Neural progenitor cell (in vitro differentiated cells): ENCODE data around the gene SLC23A1. TPM values are rescaled to one million over a fixed set of nuclear protein-coding genes. Genes with fewer than 3 reads are reported as not detected.

ENCODE experiments used
- DNase-seq: peaks from one replicate; pipeline ENCODE4 v3.0.0-alpha.2; 2016; ENCODE audit warnings: low spot score
- H2AFZ ChIP-seq: fragments of 200-600 bp; sonication (generic); replicated peaks from 2 replicates; pipeline ENCODE4 v1.6.1; 2016; ENCODE audit warnings: antibody characterized with exemption
- H3F3A ChIP-seq: fragments of 200-600 bp; sonication (generic); 2 replicates; pipeline ENCODE4 v1.6.1; 2016; ENCODE audit warnings: antibody characterized with exemption, low read depth
- H3K27ac ChIP-seq: fragments of 200-600 bp; sonication (generic); 2 replicates; pipeline ENCODE4 v1.5.1; 2016; ENCODE audit warnings: mild to moderate bottlenecking
- H3K27me3 ChIP-seq: fragments of 200-600 bp; sonication (generic); 2 replicates; pipeline ENCODE4 v1.6.1; 2016; ENCODE audit warnings: mild to moderate bottlenecking, moderate library complexity
- H3K36me3 ChIP-seq: fragments of 200-600 bp; sonication (generic); 2 replicates; pipeline ENCODE4 v1.5.1; 2016
- H3K4me1 ChIP-seq: fragments of 200-600 bp; sonication (generic); 2 replicates; pipeline ENCODE4 v1.6.1; 2016; ENCODE audit warnings: mixed run types
- H3K4me2 ChIP-seq: fragments of 200-600 bp; sonication (generic); 2 replicates; pipeline ENCODE4 v1.6.1; 2016
- H3K4me3 ChIP-seq: fragments of 200-600 bp; sonication (generic); 2 replicates; pipeline ENCODE4 v1.5.1; 2016
- H3K79me2 ChIP-seq: fragments of 200-600 bp; sonication (generic); 2 replicates; pipeline ENCODE4 v1.6.1; 2016; ENCODE audit warnings: low read depth
- H3K9ac ChIP-seq: fragments of 200-600 bp; sonication (generic); 2 replicates; pipeline ENCODE4 v1.6.1; 2016
- H3K9me3 ChIP-seq: fragments of 200-600 bp; sonication (generic); 2 replicates; pipeline ENCODE4 v1.5.1; 2016; ENCODE audit warnings: low read depth
- H4K20me1 ChIP-seq: fragments of 200-600 bp; sonication (generic); 2 replicates; pipeline ENCODE4 v1.6.1; 2016; ENCODE audit warnings: low read depth
- H3K27ac Mint-ChIP-seq: 3 replicates; pipeline ENCODE4 v1.8.0; 2021; ENCODE audit warnings: mixed read lengths
- H3K27me3 Mint-ChIP-seq: 2 replicates; pipeline ENCODE4 v1.8.0; 2022; ENCODE audit warnings: low read depth, mild to moderate bottlenecking, inconsistent platforms, moderate library complexity, mixed read lengths; ENCODE audit not compliant: insufficient read depth
- H3K36me3 Mint-ChIP-seq: 3 replicates; pipeline ENCODE4 v1.8.0; 2021; ENCODE audit warnings: mixed read lengths
- H3K4me1 Mint-ChIP-seq: 3 replicates; pipeline ENCODE4 v1.8.0; 2021; ENCODE audit warnings: mixed read lengths
- H3K4me3 Mint-ChIP-seq: 3 replicates; pipeline ENCODE4 v1.8.0; 2021; ENCODE audit warnings: mild to moderate bottlenecking, moderate library complexity, mixed read lengths
- H3K9me3 Mint-ChIP-seq: 3 replicates; pipeline ENCODE4 v1.8.0; 2020; ENCODE audit warnings: mixed read lengths
- CTCF ChIP-seq: fragments of 200-600 bp; sonication (generic); IDR thresholded peaks from 2 replicates; pipeline ENCODE4 v1.5.1; 2017; ENCODE audit warnings: antibody characterized with exemption, mild to moderate bottlenecking
- EZH2 ChIP-seq: fragments of 200-600 bp; sonication (generic); IDR thresholded peaks from 2 replicates; pipeline ENCODE4 v1.6.1; 2017; ENCODE audit warnings: antibody characterized with exemption, mild to moderate bottlenecking, moderate library complexity
- EZH2phosphoT487 ChIP-seq: fragments of 200-600 bp; sonication (generic); IDR thresholded peaks from 2 replicates; pipeline ENCODE4 v1.6.1; 2017; ENCODE audit warnings: antibody characterized with exemption
- total RNA-seq: library from RNA; depleted of rRNA; stranded (reverse); fragments of >200 nt; gene quantifications from 2 replicates; pipeline ENCODE4 v1.2.3, GENCODE V29; 2015; ENCODE audit warnings: low replicate concordance

The SLC23A1 gene
- total RNA-seq, 1 donor from 2014 or later: not detected

- H3K79me2 ChIP-seq: no peaks in the 10 kb centered on the region
- DNase-seq: no peak
- no peak overlapping the region for H3K4me3 Mint-ChIP-seq
- H4K20me1 ChIP-seq: no peaks in the 10 kb centered on the region
- no peak overlapping the region for H3K4me2 ChIP-seq
- peaks cover 6% of the 10 kb centered on the region for H3K4me1 ChIP-seq
- H3K9me3 ChIP-seq: no peaks in the 10 kb centered on the region
- H3K4me3 ChIP-seq: no peak overlapping the region
- peaks cover 32% of the 10 kb centered on the region for H3K4me1 Mint-ChIP-seq
- no peaks in the 10 kb centered on the region for H3K36me3 ChIP-seq
- no peak overlapping the region for H3K9ac ChIP-seq
- peaks cover 11% of the 10 kb centered on the region for H3K36me3 Mint-ChIP-seq
- peaks cover 24% of the 10 kb centered on the region for H3F3A ChIP-seq
- H3K27ac ChIP-seq: no peak overlapping the region
- H3K27ac Mint-ChIP-seq: no peak overlapping the region
- TF ChIP-seq EZH2phosphoT487: no peak
- H3K27me3 Mint-ChIP-seq: no peaks in the 10 kb centered on the region
- no peak overlapping the region for H2AFZ ChIP-seq
- H3K9me3 Mint-ChIP-seq: no peaks in the 10 kb centered on the region
- no peaks in the 10 kb centered on the region for H3K27me3 ChIP-seq
Observed at GRCh38 chr5:139401546-139401945, 18.4 kb upstream of the SLC23A1 start.

- Histone ChIP-seq H3K27me3 (peaks cover 18% of the 10 kb centered on the region), H3K4me2 (no peak overlapping the region), H3K9ac (no peak overlapping the region), H3K79me2 (no peaks in the 10 kb centered on the region), H3F3A (peaks cover 33% of the 10 kb centered on the region), H3K27ac (no peak overlapping the region), H4K20me1 (no peaks in the 10 kb centered on the region), H3K4me3 (no peak overlapping the region), H3K9me3 (no peaks in the 10 kb centered on the region), H3K4me1 (peaks cover 10% of the 10 kb centered on the region), H3K36me3 (no peaks in the 10 kb centered on the region), H2AFZ (no peak overlapping the region)
- Mint-ChIP-seq H3K4me3 (no peak overlapping the region), H3K36me3 (peaks cover 15% of the 10 kb centered on the region), H3K27me3 (peaks cover 8% of the 10 kb centered on the region), H3K27ac (no peak overlapping the region), H3K4me1 (peaks cover 28% of the 10 kb centered on the region), H3K9me3 (no peaks in the 10 kb centered on the region)
- DNase-seq: no peak
- no peak for TF ChIP-seq EZH2
- TF ChIP-seq EZH2phosphoT487: no peak
- TF ChIP-seq CTCF: no peak
Observed at GRCh38 chr5:139399501-139400121, 16.5 kb upstream of the SLC23A1 start.

GRCh38 chr5:139397921-139398320, 14.8 kb upstream of the SLC23A1 start:
- peaks cover 35% of the 10 kb centered on the region for H3K27me3 ChIP-seq
- no peak overlapping the region for H2AFZ ChIP-seq
- H3K27me3 Mint-ChIP-seq: peaks cover 16% of the 10 kb centered on the region
- H3K36me3 ChIP-seq: no peaks in the 10 kb centered on the region
- peaks cover 12% of the 10 kb centered on the region for H3K4me1 ChIP-seq
- no peak overlapping the region for H3K4me3 Mint-ChIP-seq
- H3K9me3 Mint-ChIP-seq: no peaks in the 10 kb centered on the region
- no peak overlapping the region for H3K4me3 ChIP-seq
- peaks cover 19% of the 10 kb centered on the region for H3F3A ChIP-seq
- peaks cover 14% of the 10 kb centered on the region for H3K4me1 Mint-ChIP-seq
- H3K9ac ChIP-seq: no peak overlapping the region
- no peak overlapping the region for H3K4me2 ChIP-seq
- H3K27ac ChIP-seq: no peak overlapping the region
- no peak overlapping the region for H3K27ac Mint-ChIP-seq
- no peaks in the 10 kb centered on the region for H4K20me1 ChIP-seq
- TF ChIP-seq EZH2phosphoT487: no peak
- no peak for TF ChIP-seq CTCF
- TF ChIP-seq EZH2: no peak
- DNase-seq: no peak
- peaks cover 15% of the 10 kb centered on the region for H3K36me3 Mint-ChIP-seq
- no peaks in the 10 kb centered on the region for H3K79me2 ChIP-seq
- H3K9me3 ChIP-seq: no peaks in the 10 kb centered on the region

GRCh38 chr5:139396691-139397090, 13.6 kb upstream of the SLC23A1 start:
- peaks cover 23% of the 10 kb centered on the region for H3K27me3 Mint-ChIP-seq
- no peak overlapping the region for H3K27ac Mint-ChIP-seq
- H3K9me3 Mint-ChIP-seq: no peaks in the 10 kb centered on the region
- Histone ChIP-seq H2AFZ (no peak overlapping the region), H3K4me3 (no peak overlapping the region), H3K4me2 (no peak overlapping the region), H3K9ac (no peak overlapping the region), H3K79me2 (no peaks in the 10 kb centered on the region), H3K27me3 (peaks cover 47% of the 10 kb centered on the region), H4K20me1 (peaks cover 2% of the 10 kb centered on the region), H3K36me3 (no peaks in the 10 kb centered on the region), H3K4me1 (peaks cover 12% of the 10 kb centered on the region), H3K9me3 (no peaks in the 10 kb centered on the region), H3K27ac (no peak overlapping the region), H3F3A (peaks cover 25% of the 10 kb centered on the region)
- H3K4me3 Mint-ChIP-seq: no peak overlapping the region
- no peak for DNase-seq
- peaks cover 9% of the 10 kb centered on the region for H3K4me1 Mint-ChIP-seq
- H3K36me3 Mint-ChIP-seq: peaks cover 15% of the 10 kb centered on the region
- TF ChIP-seq CTCF (no peak), EZH2phosphoT487 (no peak), EZH2 (no peak)
